ENCODE data around the gene CXCL11.
"Not testable (repeated sequence)": the region's sequence is repeated elsewhere in the genome, so short reads cannot be mapped to it uniquely, and the experiment has no call there.

Gene CXCL11

DNA sequence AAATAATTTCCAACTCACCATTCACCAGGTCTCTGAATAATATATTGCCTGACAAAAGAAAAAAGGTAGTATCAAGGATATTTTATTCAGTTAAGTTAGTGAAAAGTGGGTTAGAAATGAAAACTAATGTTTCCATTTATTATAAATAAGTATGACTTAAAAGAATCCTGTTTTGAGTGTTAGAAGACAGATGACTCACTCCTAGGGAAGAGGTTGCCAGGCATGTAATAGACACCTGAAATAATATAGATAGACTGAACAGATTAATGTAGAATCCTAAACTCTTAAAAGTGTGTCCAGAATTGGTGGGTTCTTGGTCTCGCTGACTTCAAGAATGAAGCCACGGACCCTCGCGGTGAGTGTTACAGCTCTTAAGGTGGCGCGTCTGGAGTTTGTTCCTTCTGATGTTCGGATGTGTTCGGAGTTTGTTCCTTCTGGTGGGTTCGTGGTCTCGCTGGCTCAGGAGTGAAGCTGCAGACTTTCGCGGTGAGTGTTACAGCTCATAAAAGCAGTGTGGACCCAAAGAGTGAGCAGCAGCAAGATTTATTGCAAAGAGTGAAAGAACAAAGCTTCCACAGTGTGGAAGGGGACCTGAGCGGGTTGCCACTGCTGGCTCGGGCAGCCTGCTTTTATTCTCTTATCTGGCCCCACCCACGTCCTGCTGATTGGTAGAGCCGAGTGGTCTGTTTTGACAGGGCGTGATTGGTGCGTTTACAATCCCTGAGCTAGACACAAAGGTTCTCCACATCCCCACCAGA, 6.5 kb upstream of the CXCL11 start:
- not testable (repeated sequence) for DNase-seq

GRCh38 chr4:76036855-76037254, 985 bp upstream of the CXCL11 start:
- DNase-seq, result no peak

- DNase-seq, result no peak
Observed at GRCh38 chr4:76035141-76035540, 729 bp downstream of the CXCL11 start.

- DNase-seq, result no peak
Observed at GRCh38 chr4:76029300-76029699, 6.6 kb downstream of the CXCL11 start.

DNA sequence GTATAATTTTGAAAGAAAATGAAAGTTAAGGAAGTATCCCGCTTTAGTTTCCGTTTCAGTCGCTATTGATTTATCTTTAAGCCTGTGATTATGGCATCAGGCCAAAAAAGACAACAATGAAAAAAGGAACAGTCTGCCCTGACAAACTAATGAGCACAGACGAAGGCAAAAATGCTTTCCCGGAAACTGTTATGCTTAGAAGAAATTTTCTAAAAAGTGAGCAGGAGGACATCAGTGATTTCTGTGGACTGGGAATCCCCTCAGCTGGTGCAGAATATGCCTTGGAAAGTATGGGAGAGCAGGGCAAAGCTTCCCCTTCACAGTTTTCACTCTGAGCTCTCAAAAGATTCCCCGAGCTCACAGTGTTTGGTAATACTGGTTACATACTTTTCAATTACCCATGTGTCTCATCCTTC, 7.5 kb downstream of the CXCL11 start:
- peak; percentile 8 for DNase-seq

GRCh38 chr4:76024065-76024464, 11.8 kb downstream of the CXCL11 start:
- no peak for DNase-seq

- no peak for DNase-seq
Observed at GRCh38 chr4:76023389-76023788, 12.5 kb downstream of the CXCL11 start, which contains the start of gene CXCL10. CXCL10 (minus strand) TSS chr4:76023497; CDS start chr4:76023431, 66 bp downstream.

DNA sequence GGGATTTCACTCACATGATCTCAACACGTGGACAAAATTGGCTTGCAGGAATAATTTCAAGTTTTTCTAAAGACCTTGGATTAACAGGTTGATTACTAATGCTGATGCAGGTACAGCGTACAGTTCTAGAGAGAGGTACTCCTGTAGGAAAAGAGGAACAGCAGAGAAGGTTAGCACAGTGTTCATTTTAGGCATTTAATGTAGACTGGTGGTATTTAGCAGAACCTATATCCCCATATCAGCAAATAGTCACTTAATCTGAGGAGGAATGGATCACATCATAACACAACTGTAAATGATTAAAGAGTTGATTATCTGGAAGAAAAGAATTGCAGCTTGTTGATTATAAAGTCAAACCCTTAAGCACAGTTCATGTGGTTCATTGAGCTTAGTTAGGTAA, 13.2 kb downstream of the CXCL11 start:
- DNase-seq, result no peak

- DNase-seq, result no peak
Observed at GRCh38 chr4:76022031-76022430, 13.8 kb downstream of the CXCL11 start.

- DNase-seq, result no peak
Observed at GRCh38 chr4:76017056-76017686, 18.7 kb downstream of the CXCL11 start.

DNA sequence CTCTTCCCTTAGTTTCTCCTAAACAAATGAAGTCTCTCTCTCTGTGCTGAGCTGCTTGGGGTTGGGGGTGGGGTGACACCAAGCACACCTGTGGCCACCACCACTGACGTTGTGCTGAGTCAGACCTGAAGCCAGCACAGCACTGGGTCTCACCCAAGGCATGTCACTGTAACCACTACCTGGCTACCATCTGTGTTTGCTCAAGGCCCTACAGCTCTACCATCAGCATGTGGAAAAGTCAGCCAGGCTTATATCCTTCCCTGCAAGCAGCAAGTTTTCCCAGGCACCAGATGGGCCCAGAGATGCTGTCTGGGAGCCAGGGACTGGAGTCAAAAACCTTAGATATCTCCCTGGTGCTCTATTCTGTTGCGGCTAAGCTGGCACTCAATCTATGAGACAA, 19.5 kb downstream of the CXCL11 start:
- no peak for DNase-seq

GRCh38 chr4:76013540-76013939, 22.3 kb downstream of the CXCL11 start:
- no peak for DNase-seq

GRCh38 chr4:76012388-76012801, 23.5 kb downstream of the CXCL11 start:
- no peak for DNase-seq

- DNase-seq, result no peak
Observed at GRCh38 chr4:76011700-76012387, 24.0 kb downstream of the CXCL11 start.

DNA sequence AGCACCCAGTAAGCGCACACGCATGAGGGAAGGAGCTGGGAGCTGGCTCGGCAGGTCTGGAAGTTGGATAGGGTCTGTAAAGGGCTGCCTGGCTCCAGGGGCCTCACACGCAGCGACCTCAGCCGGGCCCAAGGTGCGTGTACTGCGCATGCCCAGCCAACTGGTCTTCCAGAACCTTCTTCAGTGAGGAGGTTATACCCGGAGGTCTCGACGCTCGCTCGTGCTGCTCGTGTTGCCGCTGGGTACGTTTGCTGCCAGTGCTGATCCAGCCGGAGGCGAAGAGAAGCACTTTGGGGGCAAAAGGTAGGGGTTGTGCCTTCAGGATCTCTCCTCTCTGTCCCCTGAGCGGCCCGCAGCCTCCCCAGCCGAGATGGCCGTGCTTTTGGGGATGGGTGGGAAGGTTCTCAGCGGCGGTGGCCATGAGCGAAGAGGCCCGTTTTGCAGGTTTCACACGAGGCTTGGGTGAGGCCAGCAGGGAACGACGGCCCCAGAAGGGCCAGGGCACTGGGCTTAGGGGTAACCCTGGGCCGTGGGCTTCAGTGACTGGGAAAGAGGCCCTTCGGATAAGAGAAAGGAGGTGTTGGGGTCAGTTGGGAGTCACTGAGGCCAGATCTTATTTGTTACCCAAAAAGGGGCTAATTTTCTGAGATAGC, 24.7 kb downstream of the CXCL11 start:
- no peak for DNase-seq

- no peak for DNase-seq
Observed at GRCh38 chr4:76010576-76010975, 25.3 kb downstream of the CXCL11 start.

- DNase-seq, result no peak
Observed at GRCh38 chr4:76009311-76009710, 26.6 kb downstream of the CXCL11 start.

- DNase-seq, result no peak
Observed at GRCh38 chr4:76007089-76007862, 28.6 kb downstream of the CXCL11 start, which contains the start of gene CXCL9. CXCL9 (minus strand) TSS chr4:76007509; CDS start chr4:76007449, 60 bp downstream.

GRCh38 chr4:76003620-76004019, 32.2 kb downstream of the CXCL11 start:
- DNase-seq, result no peak

- DNase-seq, result no peak
Observed at GRCh38 chr4:76003035-76003434, 32.8 kb downstream of the CXCL11 start.

DNA sequence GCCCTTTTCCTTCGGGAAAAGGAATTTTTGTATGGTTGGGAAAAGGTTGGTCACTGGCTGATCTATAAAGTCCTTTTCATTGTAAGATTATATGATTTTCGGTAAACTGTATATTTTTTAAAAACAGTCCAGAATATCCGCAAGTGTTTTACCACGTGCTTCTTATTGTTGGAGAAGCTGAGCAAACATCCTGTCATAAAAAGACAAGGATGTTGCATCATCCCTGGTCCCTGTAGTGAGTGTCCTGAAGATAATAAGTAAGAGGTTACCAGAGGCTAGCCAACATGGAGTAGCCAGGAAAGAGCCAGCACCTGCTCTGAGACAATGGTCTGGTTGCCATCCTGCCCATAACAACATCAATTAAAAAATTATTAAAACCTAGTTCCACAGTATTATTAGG, 33.7 kb downstream of the CXCL11 start:
- no peak for DNase-seq

DNA sequence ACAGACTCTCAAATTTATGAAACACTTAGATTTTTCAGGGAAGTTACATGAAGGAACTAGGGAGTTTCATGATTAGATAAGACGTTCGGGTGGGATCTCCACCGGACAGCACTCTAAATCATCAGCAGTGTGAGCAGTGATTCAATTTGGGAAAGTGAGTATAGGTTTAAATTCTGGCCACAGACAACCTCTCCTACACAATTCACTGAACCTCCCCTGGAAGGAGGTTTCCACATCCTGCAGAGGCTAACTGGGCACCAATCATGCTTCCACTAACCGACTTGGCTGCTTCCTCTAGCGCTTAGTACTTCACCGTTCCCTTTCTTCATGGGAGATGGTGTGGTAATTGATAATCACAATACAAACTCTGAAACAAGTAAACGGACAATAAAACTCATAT, 34.2 kb downstream of the CXCL11 start:
- no peak for DNase-seq
